HG02610 (cell line): ENCODE measurements around the gene ZNF317.
A peak's percentile ranks its signal among the peaks of the same experiment; 100 is the strongest.

ENCODE experiments used
- ATAC-seq: cut with Tn5 transposase; IDR thresholded peaks from one replicate; pipeline ENCODE4 v1.9.1; 2021; ENCODE audit warnings: mild to moderate bottlenecking, moderate library complexity; ENCODE audit not compliant: unreplicated experiment

The ZNF317 gene

GRCh38 chr19:9140159-9140874 lies at the start of gene ZNF317:
ZNF317 (plus strand) TSS chr19:9140397; CDS start chr19:9156017, 15,620 bp downstream.
- peak; percentile 86 for ATAC-seq

- no peak for ATAC-seq
Measured at GRCh38 chr19:9107375-9107774, 32.8 kb upstream of the ZNF317 start, which contains the start of gene OR7G2. OR7G2 (minus strand) TSS chr19:9107475; CDS start chr19:9103243, 4,232 bp downstream.

GRCh38 chr19:9109959-9110358 lies 30.2 kb upstream of the ZNF317 start:
- ATAC-seq, result no peak

GRCh38 chr19:9115307-9115813 lies 24.8 kb upstream of the ZNF317 start, which contains the start of gene OR7G1:
OR7G1 (minus strand) TSS chr19:9115763; CDS start chr19:9115763, 0 bp downstream.
- ATAC-seq, result no peak

- ATAC-seq, result no peak
Measured at GRCh38 chr19:9116547-9116946, 23.6 kb upstream of the ZNF317 start.

GRCh38 chr19:9126900-9127405 lies 13.2 kb upstream of the ZNF317 start, which contains the start of gene OR7G3:
OR7G3 (minus strand) TSS chr19:9126950; CDS start chr19:9126950, 0 bp downstream.
- no peak for ATAC-seq

- ATAC-seq, result no peak
Measured at GRCh38 chr19:9128171-9128570, 12.0 kb upstream of the ZNF317 start.

GRCh38 chr19:9130965-9131364 lies 9.2 kb upstream of the ZNF317 start:
- no peak for ATAC-seq

- ATAC-seq, result no peak
Measured at GRCh38 chr19:9132422-9132821, 7.8 kb upstream of the ZNF317 start.

GRCh38 chr19:9139609-9140158 lies 513 bp upstream of the ZNF317 start:
- ATAC-seq, result no peak

- no peak for ATAC-seq
Measured at GRCh38 chr19:9144920-9145319, 4.7 kb downstream of the ZNF317 start.

- ATAC-seq, result no peak
Measured at GRCh38 chr19:9146882-9147281, 6.7 kb downstream of the ZNF317 start.

GRCh38 chr19:9148697-9149096 lies 8.5 kb downstream of the ZNF317 start:
- no peak for ATAC-seq

- ATAC-seq, result no peak
Measured at GRCh38 chr19:9149997-9150396, 9.8 kb downstream of the ZNF317 start.

- ATAC-seq, result no peak
Measured at GRCh38 chr19:9150650-9151049, 10.5 kb downstream of the ZNF317 start.

GRCh38 chr19:9151367-9151766 lies 11.2 kb downstream of the ZNF317 start:
- no peak for ATAC-seq

GRCh38 chr19:9155591-9155990 lies 15.4 kb downstream of the ZNF317 start:
- ATAC-seq, result no peak

GRCh38 chr19:9156304-9156703 lies 16.1 kb downstream of the ZNF317 start:
- ATAC-seq, result no peak

GRCh38 chr19:9159891-9160290 lies 19.7 kb downstream of the ZNF317 start:
- no peak for ATAC-seq

- no peak for ATAC-seq
Measured at GRCh38 chr19:9161427-9161826, 21.2 kb downstream of the ZNF317 start.

- ATAC-seq, result no peak
Measured at GRCh38 chr19:9165261-9165660, 25.1 kb downstream of the ZNF317 start.

GRCh38 chr19:9166846-9167245 lies 26.6 kb downstream of the ZNF317 start:
- ATAC-seq, result no peak
